Esophagus squamous epithelium (tissue), 4 donors: Measurements from ENCODE around the gene KNDC1.

Experiments used
- CTCF ChIP-seq, 6 experiments: fragments of 450-650 bp in 4 of 6; fragments of 200-600 bp in 2 of 6; sonication (generic) in 2 of 6; IDR thresholded peaks; one replicate each; pipeline ENCODE4 v1.5.1; 2016 to 2019; ENCODE audit warnings: antibody characterized with exemption in 6 of 6, mild to moderate bottlenecking in 4 of 6, moderate library complexity in 4 of 6
- POLR2A ChIP-seq, 4 donors: fragments of 450-650 bp; IDR thresholded peaks; one replicate each; pipeline ENCODE4 v1.6.1; 2017; ENCODE audit warnings: antibody characterized with exemption in 4 of 4, mild to moderate bottlenecking in 4 of 4, moderate library complexity in 3 of 4

GRCh38 chr10:133161486-133162109 lies 1.6 kb downstream of the KNDC1 start:
- TF ChIP-seq CTCF (IDR thresholded peaks at IDR 0.05) (no peak), POLR2A (IDR thresholded peaks at IDR 0.05) (no peak)
